HG03066 (cell line): ENCODE measurements around the gene DNAJC13.
A peak's percentile ranks its signal among the peaks of the same experiment; 100 is the strongest.
"Not testable (repeated sequence)": the region's sequence is repeated elsewhere in the genome, so short reads cannot be mapped to it uniquely, and the experiment has no call there.

Source experiments
- ATAC-seq: cut with Tn5 transposase; IDR thresholded peaks from one replicate; pipeline ENCODE4 v1.9.1; 2021; ENCODE audit warnings: low read depth; ENCODE audit not compliant: unreplicated experiment

DNAJC13 gene

GRCh38 chr3:132416807-132417694 lies at the start of gene DNAJC13:
DNAJC13 (plus strand) TSS chr3:132417502; CDS start chr3:132434551, 17,049 bp downstream.
- peak; percentile 82 for ATAC-seq

GRCh38 chr3:132368515-132368914 lies 48.8 kb upstream of the DNAJC13 start:
- no peak for ATAC-seq

- no peak for ATAC-seq
Observed at GRCh38 chr3:132368962-132369361, 48.3 kb upstream of the DNAJC13 start.

- not testable (repeated sequence) for ATAC-seq
Observed at GRCh38 chr3:132376945-132377354, 40.4 kb upstream of the DNAJC13 start.

- no peak for ATAC-seq
Observed at GRCh38 chr3:132378048-132378762, 39.1 kb upstream of the DNAJC13 start.

- ATAC-seq: no peak
Observed at GRCh38 chr3:132378846-132379245, 38.5 kb upstream of the DNAJC13 start.

GRCh38 chr3:132380920-132381319 lies 36.4 kb upstream of the DNAJC13 start:
- ATAC-seq: no peak

- no peak for ATAC-seq
Observed at GRCh38 chr3:132381348-132381944, 35.9 kb upstream of the DNAJC13 start.

- ATAC-seq: no peak
Observed at GRCh38 chr3:132382267-132382666, 35.0 kb upstream of the DNAJC13 start.

GRCh38 chr3:132382688-132383194 lies 34.6 kb upstream of the DNAJC13 start:
- no peak for ATAC-seq

- ATAC-seq: no peak
Observed at GRCh38 chr3:132386259-132386658, 31.0 kb upstream of the DNAJC13 start.

- ATAC-seq: not testable (repeated sequence)
Observed at GRCh38 chr3:132392675-132393074, 24.6 kb upstream of the DNAJC13 start.

- no peak for ATAC-seq
Observed at GRCh38 chr3:132394320-132394719, 23.0 kb upstream of the DNAJC13 start.

GRCh38 chr3:132395126-132395525 lies 22.2 kb upstream of the DNAJC13 start:
- no peak for ATAC-seq

GRCh38 chr3:132396255-132396654 lies 21.0 kb upstream of the DNAJC13 start:
- ATAC-seq: no peak

GRCh38 chr3:132396776-132397175 lies 20.5 kb upstream of the DNAJC13 start:
- ATAC-seq: not testable (repeated sequence)

- ATAC-seq: no peak
Observed at GRCh38 chr3:132399054-132399929, 18.0 kb upstream of the DNAJC13 start.

- ATAC-seq: no peak
Observed at GRCh38 chr3:132401255-132401654, 16.0 kb upstream of the DNAJC13 start.

GRCh38 chr3:132404276-132404675 lies 13.0 kb upstream of the DNAJC13 start:
- ATAC-seq: no peak

GRCh38 chr3:132405188-132405587 lies 12.1 kb upstream of the DNAJC13 start:
- ATAC-seq: no peak
